ENCODE data around the gene CREB5.

Gene CREB5

GRCh38 chr7:28755255-28755654 lies 342.9 kb downstream of the CREB5 start:
- TF ChIP-seq CTCF (IDR thresholded peaks at IDR 0.05; ENCODE audit: borderline replicate concordance, control extremely low read depth, extremely low read depth, insufficient read depth, missing control alignments): no peak
- in situ Hi-C loops (cut with MboI; ENCODE audit: low sequenced_read_pairs, unreplicated experiment): no loop called here
- no peak for DNase-seq (ENCODE audit: low spot score)

GRCh38 chr7:28758186-28758585 lies 345.9 kb downstream of the CREB5 start:
- in situ Hi-C loops (cut with MboI; ENCODE audit: low sequenced_read_pairs, unreplicated experiment): no loop called here
- no peak for TF ChIP-seq CTCF (IDR thresholded peaks at IDR 0.05; ENCODE audit: borderline replicate concordance, control extremely low read depth, extremely low read depth, insufficient read depth, missing control alignments)
- no peak for DNase-seq (ENCODE audit: low spot score)

- in situ Hi-C loops (cut with MboI; ENCODE audit: low sequenced_read_pairs, unreplicated experiment): no loop called here
- TF ChIP-seq CTCF (IDR thresholded peaks at IDR 0.05; ENCODE audit: borderline replicate concordance, control extremely low read depth, extremely low read depth, insufficient read depth, missing control alignments): no peak
- no peak for DNase-seq (ENCODE audit: low spot score)
Observed at GRCh38 chr7:28759475-28759971, 347.2 kb downstream of the CREB5 start.

- no peak for TF ChIP-seq CTCF (IDR thresholded peaks at IDR 0.05; ENCODE audit: borderline replicate concordance, control extremely low read depth, extremely low read depth, insufficient read depth, missing control alignments)
- in situ Hi-C loops (cut with MboI; ENCODE audit: low sequenced_read_pairs, unreplicated experiment): no loop called here
Observed at GRCh38 chr7:28761505-28761904, 349.2 kb downstream of the CREB5 start.

GRCh38 chr7:28762651-28763050 lies 350.3 kb downstream of the CREB5 start:
- in situ Hi-C loops (cut with MboI; ENCODE audit: low sequenced_read_pairs, unreplicated experiment): no loop called here
- no peak for DNase-seq (ENCODE audit: low spot score)
- no peak for TF ChIP-seq CTCF (IDR thresholded peaks at IDR 0.05; ENCODE audit: borderline replicate concordance, control extremely low read depth, extremely low read depth, insufficient read depth, missing control alignments)

More at GRCh38 chr7:28761505-28761904, 349.2 kb downstream of the CREB5 start:
- DNase-seq (ENCODE audit: low spot score): no peak

- no peak for TF ChIP-seq CTCF (IDR thresholded peaks at IDR 0.05; ENCODE audit: borderline replicate concordance, control extremely low read depth, extremely low read depth, insufficient read depth, missing control alignments)
- DNase-seq (ENCODE audit: low spot score): no peak
- in situ Hi-C loops (cut with MboI; ENCODE audit: low sequenced_read_pairs, unreplicated experiment): no loop called here
Observed at GRCh38 chr7:28766359-28766758, 354.0 kb downstream of the CREB5 start.

GRCh38 chr7:28767356-28767755 lies 355.0 kb downstream of the CREB5 start:
- in situ Hi-C loops (cut with MboI; ENCODE audit: low sequenced_read_pairs, unreplicated experiment): no loop called here
- DNase-seq (ENCODE audit: low spot score): no peak
- TF ChIP-seq CTCF (IDR thresholded peaks at IDR 0.05; ENCODE audit: borderline replicate concordance, control extremely low read depth, extremely low read depth, insufficient read depth, missing control alignments): no peak
